SK-N-SH (cell line): ENCODE measurements around the gene FAM234A. TPM values are rescaled to one million over a fixed set of nuclear protein-coding genes. Genes with fewer than 3 reads are reported as not detected.

Experiments used
- CTCF ChIA-PET: fragments of 300-600, 350-600 bp; formaldehyde crosslinking; extraction: SDS; loops from one replicate; lab custom pipeline; 2021; lab: Yijun Ruan, JAX
- POLR2A ChIA-PET: fragments of 350-600 bp; sonication (Branson Sonifier 250); formaldehyde crosslinking; extraction: SDS; loops from one replicate; lab custom pipeline; 2020; ENCODE audit warnings: antibody characterized with exemption, inconsistent platforms; lab: Yijun Ruan, JAX
- DNase-seq: peaks from one replicate; pipeline ENCODE4 v3.0.0; 2012
- H2AFZ ChIP-seq: fragments of 200-600 bp; sonication (generic); 2 replicates; pipeline ENCODE4 v1.8.1; 2016; ENCODE audit warnings: antibody characterized with exemption, mild to moderate bottlenecking, low read depth
- H3F3A ChIP-seq: fragments of 200-600 bp; sonication (generic); replicated peaks from 2 replicates; pipeline ENCODE3; 2016; ENCODE audit warnings: antibody characterized with exemption, mild to moderate bottlenecking; ENCODE audit not compliant: insufficient read depth
- H3K27ac ChIP-seq, 2 experiments: fragments of 200-500 bp in 1 of 2; fragments of 200-600 bp in 1 of 2; sonication (Bioruptor generic) in 1 of 2; sonication (generic), shearing (Covaris generic) in 1 of 2; 2 replicates each; pipeline versions ENCODE4 v1.5.1 to v1.6.1; 2014 to 2016; ENCODE audit warnings: low read depth in 2 of 2, inconsistent platforms in 1 of 2, low read length in 1 of 2, mild to moderate bottlenecking in 1 of 2, mixed read lengths in 1 of 2
- H3K27me3 ChIP-seq: fragments of 200-600 bp; sonication (generic), shearing (Covaris generic); 2 replicates; pipeline ENCODE4 v1.6.1; 2016; ENCODE audit warnings: mixed run types; ENCODE audit not compliant: insufficient read depth
- H3K36me3 ChIP-seq, 2 experiments: fragments of 200-500 bp in 1 of 2; fragments of 200-600 bp in 1 of 2; sonication (Bioruptor generic) in 1 of 2; sonication (generic) in 1 of 2; replicated peaks in 1 of 2; 2 replicates each; pipeline versions ENCODE3 to v1.5.1; 2014 to 2016; ENCODE audit warnings: low read length in 1 of 2, mild to moderate bottlenecking in 1 of 2; ENCODE audit not compliant: insufficient read depth in 2 of 2, control insufficient read depth in 1 of 2
- H3K4me1 ChIP-seq, 2 experiments: fragments of 200-500 bp in 1 of 2; fragments of 200-600 bp in 1 of 2; sonication (Bioruptor generic) in 1 of 2; sonication (generic), shearing (Covaris generic) in 1 of 2; 2 replicates each; pipeline versions ENCODE4 v1.5.1 to v1.6.1; 2014 to 2016; ENCODE audit warnings: low read depth in 1 of 2, low read length in 1 of 2, mixed run types in 1 of 2; ENCODE audit not compliant: insufficient read depth in 2 of 2, control insufficient read depth in 1 of 2
- H3K4me2 ChIP-seq: fragments of 200-600 bp; sonication (generic), shearing (Covaris generic); 2 replicates; pipeline ENCODE4 v1.6.1; 2017; ENCODE audit warnings: mixed run types
- H3K4me3 ChIP-seq, 2 experiments: fragments of 200-500 bp in 1 of 2; fragments of 200-600 bp in 1 of 2; sonication (Bioruptor generic) in 1 of 2; sonication (generic), shearing (Covaris generic) in 1 of 2; 2 replicates each; pipeline versions ENCODE4 v1.5.1 to v1.8.1; 2014 to 2016; ENCODE audit warnings: low read depth in 2 of 2, inconsistent platforms in 1 of 2, low read length in 1 of 2, mild to moderate bottlenecking in 1 of 2, mixed read lengths in 1 of 2, moderate library complexity in 1 of 2
- H3K79me2 ChIP-seq: fragments of 200-600 bp; sonication (generic); 2 replicates; pipeline ENCODE4 v1.8.1; 2017; ENCODE audit warnings: mild to moderate bottlenecking; ENCODE audit not compliant: insufficient read depth
- H3K9ac ChIP-seq: fragments of 200-600 bp; sonication (generic); 2 replicates; pipeline ENCODE4 v1.6.1; 2017; ENCODE audit warnings: mixed run types
- H3K9me2 ChIP-seq: fragments of 200-600 bp; sonication (generic); 2 replicates; pipeline ENCODE4 v1.6.1; 2017; ENCODE audit warnings: mixed run types
- H3K9me3 ChIP-seq: fragments of 200-600 bp; sonication (generic); 2 replicates; pipeline ENCODE4 v1.6.1; 2017; ENCODE audit warnings: mixed run types, mild to moderate bottlenecking, moderate library complexity
- H4K20me1 ChIP-seq: fragments of 200-600 bp; sonication (generic); 2 replicates; pipeline ENCODE4 v1.6.1; 2017; ENCODE audit warnings: mild to moderate bottlenecking, mixed run types; ENCODE audit not compliant: insufficient read depth
- CTCF ChIP-seq: fragments of 200-600 bp; sonication (generic); IDR thresholded peaks from 2 replicates; pipeline ENCODE4 v1.6.1; 2017; ENCODE audit warnings: antibody characterized with exemption, mild to moderate bottlenecking, moderate library complexity
- EZH2phosphoT487 ChIP-seq: fragments of 200-600 bp; sonication (generic); IDR thresholded peaks from 2 replicates; pipeline ENCODE4 v1.6.1; 2017; ENCODE audit warnings: low read depth, mixed run types, mild to moderate bottlenecking, antibody characterized with exemption, moderate library complexity, borderline replicate concordance
- FOSL2 ChIP-seq: IDR thresholded peaks from 2 replicates; pipeline ENCODE4 v1.4.0; 2012; ENCODE audit warnings: low read depth, mild to moderate bottlenecking, moderate library complexity, borderline replicate concordance
- FOXJ3 ChIP-seq: sonication (generic); formaldehyde crosslinking; IDR thresholded peaks from 2 replicates; pipeline ENCODE4 v1.5.1; 2020; ENCODE audit warnings: mild to moderate bottlenecking, missing genetic modification reagents
- FOXM1 ChIP-seq: IDR thresholded peaks from 2 replicates; pipeline ENCODE4 v1.4.0; 2012; ENCODE audit warnings: low read depth, mild to moderate bottlenecking
- IRF3 ChIP-seq: fragments of 150-350 bp; IDR thresholded peaks from 2 replicates; pipeline ENCODE4 v1.6.1; 2016; ENCODE audit warnings: mild to moderate bottlenecking, low read depth, low read length
- JUND ChIP-seq: IDR thresholded peaks from 2 replicates; pipeline ENCODE4 v1.4.0; 2012
- MAX ChIP-seq: IDR thresholded peaks from 2 replicates; pipeline ENCODE4 v1.4.0; 2012; ENCODE audit warnings: low read depth
- MEF2A ChIP-seq: IDR thresholded peaks from 2 replicates; pipeline ENCODE4 v1.4.0; 2012; ENCODE audit warnings: low read depth, borderline replicate concordance
- MXI1 ChIP-seq: IDR thresholded peaks from 2 replicates; pipeline ENCODE4 v1.6.1; 2012; ENCODE audit warnings: mild to moderate bottlenecking, low read depth, low read length, improper control_type of control experiment
- NRF1 ChIP-seq: IDR thresholded peaks from 2 replicates; pipeline ENCODE4 v1.6.1; 2012; ENCODE audit warnings: low read depth, mild to moderate bottlenecking, low read length
- POLR2AphosphoS5 ChIP-seq: IDR thresholded peaks from 2 replicates; pipeline ENCODE4 v1.6.1; 2012; ENCODE audit warnings: low read depth, low read length
- RCOR1 ChIP-seq: fragments of 150-350 bp; IDR thresholded peaks from 2 replicates; pipeline ENCODE4 v1.6.1; 2017; ENCODE audit warnings: antibody characterized with exemption, low read length
- REST ChIP-seq: IDR thresholded peaks from 2 replicates; pipeline ENCODE4 v1.6.1; 2012; ENCODE audit warnings: mild to moderate bottlenecking, low read depth, low read length, moderate library complexity
- RFX5 ChIP-seq: IDR thresholded peaks from 2 replicates; pipeline ENCODE4 v1.6.1; 2012; ENCODE audit warnings: mild to moderate bottlenecking, improper control_type of control experiment, low read length
- RXRA ChIP-seq: IDR thresholded peaks from 2 replicates; pipeline ENCODE4 v1.4.0; 2012; ENCODE audit warnings: low read depth, mild to moderate bottlenecking, borderline replicate concordance
- SIN3A ChIP-seq: IDR thresholded peaks from 2 replicates; pipeline ENCODE4 v1.6.1; 2012; ENCODE audit warnings: low read depth, mild to moderate bottlenecking, low read length, moderate library complexity, borderline replicate concordance
- TAF1 ChIP-seq: IDR thresholded peaks from 2 replicates; pipeline ENCODE4 v1.6.1; 2012; ENCODE audit warnings: low read depth, mild to moderate bottlenecking, low read length, moderate library complexity, borderline replicate concordance
- TCF12 ChIP-seq: IDR thresholded peaks from 2 replicates; pipeline ENCODE4 v1.4.0; 2012
- TEAD4 ChIP-seq: IDR thresholded peaks from 2 replicates; pipeline ENCODE4 v1.4.0; 2012; ENCODE audit warnings: mild to moderate bottlenecking, borderline replicate concordance; ENCODE audit not compliant: insufficient read depth
- WGBS: methylation state at CpG from one replicate; pipeline ENCODE4 v1.1.6; 2017; ENCODE audit warnings: low lambda C conversion rate; 5-methylcytosine and 5-hydroxymethylcytosine counted together
- polyA plus RNA-seq, 3 experiments: library from polyadenylated mRNA; depleted of rRNA; stranded (reverse); fragments of >200 nt; gene quantifications; 2 replicates each; pipeline ENCODE4 v1.2.3, GENCODE V29; 2012
- TF ChIP-seq, protein P1 (sequence below): IDR thresholded peaks from 2 replicates; pipeline ENCODE4 v1.4.0; 2012; ENCODE audit warnings: low read depth, borderline replicate concordance

The FAM234A gene
- polyA plus RNA-seq, 1 of the 3 experiments (the other 2 are of a cell fraction) = 126 TPM

GRCh38 chr16:260326-260725, 25.7 kb downstream of the FAM234A start:
- no peak for TF ChIP-seq RFX5
- TF ChIP-seq TEAD4 = no peak
- TF ChIP-seq, protein P1, sequence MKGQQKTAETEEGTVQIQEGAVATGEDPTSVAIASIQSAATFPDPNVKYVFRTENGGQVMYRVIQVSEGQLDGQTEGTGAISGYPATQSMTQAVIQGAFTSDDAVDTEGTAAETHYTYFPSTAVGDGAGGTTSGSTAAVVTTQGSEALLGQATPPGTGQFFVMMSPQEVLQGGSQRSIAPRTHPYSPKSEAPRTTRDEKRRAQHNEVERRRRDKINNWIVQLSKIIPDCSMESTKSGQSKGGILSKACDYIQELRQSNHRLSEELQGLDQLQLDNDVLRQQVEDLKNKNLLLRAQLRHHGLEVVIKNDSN = no peak
- no peak for TF ChIP-seq FOXM1
- no peak for TF ChIP-seq NRF1
- no peak for TF ChIP-seq MEF2A
- TF ChIP-seq FOXJ3 = no peak
- no peak for TF ChIP-seq MAX
- TF ChIP-seq RCOR1 = no peak
- TF ChIP-seq MXI1 = no peak
- no peak for TF ChIP-seq EZH2phosphoT487
- TF ChIP-seq SIN3A = no peak
- no peak for TF ChIP-seq POLR2AphosphoS5
- TF ChIP-seq, all 33 proteins: peak for 0
- no peaks in the 10 kb centered on the region for H3K9me2 ChIP-seq
- no peak overlapping the region for H3K9ac ChIP-seq
- 94% methylated on average over 14 of the region's 19 CpGs for WGBS
- CTCF ChIA-PET = interaction anchor here (1.1 kb wide), 1 partner anchor 80 kb away, joined by 3 read pairs; the partner anchor contains the start of gene HBQ1
- no peak overlapping the region for H2AFZ ChIP-seq
- H4K20me1 ChIP-seq = no peaks in the 10 kb centered on the region
- no peak for DNase-seq
- H3K36me3 ChIP-seq = peaks cover 8 to 55% of the 10 kb centered on the region in 2 experiments
- no peak overlapping the region for H3K4me2 ChIP-seq
- no peak overlapping the region for H3K27ac ChIP-seq
- no peaks in the 10 kb centered on the region for H3K27me3 ChIP-seq
- H3F3A ChIP-seq = no peaks in the 10 kb centered on the region
- H3K9me3 ChIP-seq = no peaks in the 10 kb centered on the region
- no peak overlapping the region for H3K4me3 ChIP-seq
- no peaks in the 10 kb centered on the region for H3K79me2 ChIP-seq
- H3K4me1 ChIP-seq = no peaks in the 10 kb centered on the region
- POLR2A ChIA-PET = no interaction called here

DNA sequence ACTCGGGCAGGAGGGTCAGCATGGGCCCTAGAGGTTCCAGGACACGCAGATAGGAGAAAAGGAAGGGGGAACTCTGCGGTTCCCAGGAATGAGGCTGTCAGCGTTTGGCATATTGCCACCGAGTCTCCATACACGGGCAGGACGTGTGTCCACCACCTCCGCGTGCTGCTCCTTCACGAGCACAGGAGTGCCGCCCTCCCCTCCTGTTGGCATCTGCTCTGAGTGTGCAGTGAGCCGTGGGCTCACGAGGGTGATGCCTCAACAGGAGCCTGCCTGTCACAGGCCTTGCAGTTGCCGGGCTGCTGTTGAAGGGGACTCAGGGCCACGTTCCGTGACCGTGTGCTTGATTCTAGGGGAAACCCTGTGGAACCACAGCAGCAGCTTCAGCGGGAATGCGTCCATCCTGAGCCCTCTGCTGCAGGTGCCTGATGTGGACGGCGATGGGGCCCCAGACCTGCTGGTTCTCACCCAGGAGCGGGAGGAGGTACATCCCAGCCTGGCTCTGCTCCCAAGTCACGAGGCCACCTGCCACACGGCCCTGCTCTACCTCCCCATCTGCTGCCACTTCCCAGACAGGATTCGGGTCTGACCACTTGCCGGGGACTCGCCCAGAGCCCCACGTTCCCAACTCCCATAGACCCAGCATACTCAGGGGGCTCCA, 26.5 kb downstream of the FAM234A start:
- no peak overlapping the region for H3K4me2 ChIP-seq
- H3K9me2 ChIP-seq = no peaks in the 10 kb centered on the region
- H3K9ac ChIP-seq = no peak overlapping the region
- no peaks in the 10 kb centered on the region for H4K20me1 ChIP-seq
- WGBS = 94% methylated on average over 22 of the region's 28 CpGs
- H3K27ac ChIP-seq = no peak overlapping the region
- no peaks in the 10 kb centered on the region for H3K79me2 ChIP-seq
- DNase-seq = no peak
- peaks cover 8 to 52% of the 10 kb centered on the region in 2 experiments for H3K36me3 ChIP-seq
- ChIA-PET CTCF (interaction anchor here (1.1 kb wide), 1 partner anchor 80 kb away, joined by 3 read pairs; the partner anchor contains the start of gene HBQ1), POLR2A (no interaction called here)
- no peaks in the 10 kb centered on the region for H3K9me3 ChIP-seq
- H2AFZ ChIP-seq = no peak overlapping the region
- no peaks in the 10 kb centered on the region for H3K4me1 ChIP-seq
- no peak overlapping the region for H3K4me3 ChIP-seq
- no peaks in the 10 kb centered on the region for H3K27me3 ChIP-seq
- H3F3A ChIP-seq = no peaks in the 10 kb centered on the region
- no peak for TF ChIP-seq CTCF
- no peak for TF ChIP-seq TAF1
- no peak for TF ChIP-seq RXRA
- TF ChIP-seq REST = no peak
- TF ChIP-seq IRF3 = no peak
- no peak for TF ChIP-seq RCOR1
- TF ChIP-seq SIN3A = no peak
- no peak for TF ChIP-seq FOSL2
- no peak for TF ChIP-seq JUND
- TF ChIP-seq FOXJ3 = no peak
- TF ChIP-seq TCF12 = no peak
